GM18907 (cell line): Measurements from ENCODE around the gene DHRS13.
"Not testable (repeated sequence)": the region's sequence is repeated elsewhere in the genome, so short reads cannot be mapped to it uniquely, and the experiment has no call there.

ENCODE experiments used
- ATAC-seq: cut with Tn5 transposase; IDR thresholded peaks from one replicate; pipeline ENCODE4 v1.9.1; 2021; ENCODE audit warnings: mild to moderate bottlenecking, moderate library complexity; ENCODE audit not compliant: unreplicated experiment

The DHRS13 gene

DNA sequence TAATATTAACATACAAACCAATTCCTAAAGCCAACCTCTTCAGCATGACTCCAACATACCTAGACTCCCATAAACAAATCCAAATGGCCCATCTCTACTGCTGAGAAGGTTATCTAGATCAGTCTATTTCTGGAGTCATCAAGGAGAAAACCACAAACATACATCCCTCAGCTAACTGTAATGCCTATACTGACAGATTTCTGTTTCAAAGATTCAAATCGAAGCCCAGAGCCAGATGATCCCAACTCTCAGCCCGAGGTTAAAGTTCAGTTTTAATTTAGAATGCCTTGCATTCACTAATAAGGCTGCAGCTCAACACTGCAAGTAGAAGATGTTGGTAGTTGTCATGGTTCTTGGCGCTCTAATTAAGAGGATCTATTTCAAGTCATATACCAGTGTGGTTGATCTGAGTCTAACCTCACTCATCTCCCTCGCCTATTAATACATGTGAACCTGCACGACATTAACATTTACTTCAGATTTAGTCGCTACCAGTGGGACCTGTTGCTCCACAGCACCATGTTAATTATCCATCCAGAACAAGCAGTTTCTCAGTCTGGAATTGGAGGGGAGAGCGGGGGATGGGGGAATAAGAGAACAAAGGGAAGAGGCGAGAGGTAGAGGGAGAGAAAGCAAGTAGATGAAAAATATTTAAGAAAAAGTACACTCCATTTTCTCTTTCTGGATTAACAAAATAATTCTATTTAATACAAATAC lies 33.0 kb upstream of the DHRS13 start:
- ATAC-seq = no peak

DNA sequence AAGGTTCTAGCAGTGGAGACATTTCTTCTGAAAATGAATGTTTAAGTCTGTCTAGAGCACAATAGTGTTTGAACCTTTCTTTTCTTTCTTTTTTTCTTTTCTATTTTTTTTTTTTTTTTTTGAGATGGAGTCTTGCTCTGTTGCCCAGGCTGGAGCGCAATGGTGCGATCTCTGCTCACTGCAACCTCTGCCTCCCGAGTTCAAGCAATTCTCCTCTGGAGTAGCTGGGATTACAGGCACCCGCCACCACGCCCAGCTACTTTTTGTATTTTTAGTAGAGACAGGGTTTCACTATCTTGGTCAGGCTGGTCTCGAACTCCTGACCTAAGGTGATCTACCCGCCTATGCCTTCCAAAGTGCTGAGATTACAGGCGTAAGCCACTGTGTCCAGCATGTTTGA lies 31.6 kb upstream of the DHRS13 start:
- not testable (repeated sequence) for ATAC-seq

DNA sequence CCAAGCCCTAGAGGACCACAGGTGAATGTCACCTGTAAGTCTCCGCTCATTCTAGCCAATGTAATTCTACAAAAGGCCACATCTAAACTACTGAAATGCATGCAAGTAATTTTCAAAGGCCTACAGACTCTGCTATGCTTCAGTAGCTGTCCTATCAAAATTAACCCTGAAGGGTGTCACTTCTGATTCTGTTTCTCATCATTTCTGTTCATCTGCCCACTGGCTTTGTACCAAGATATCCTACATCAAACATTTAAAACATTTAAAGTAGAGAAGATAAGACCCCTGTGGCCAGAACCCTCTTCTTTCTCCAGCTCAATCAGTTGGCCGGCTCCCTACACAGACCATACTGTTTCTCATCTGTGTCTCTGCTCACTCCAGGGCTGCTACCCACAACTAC lies 26.9 kb upstream of the DHRS13 start:
- ATAC-seq = no peak

GRCh38 chr17:28928061-28928460 lies 25.2 kb upstream of the DHRS13 start:
- no peak for ATAC-seq

- ATAC-seq = no peak
Observed at GRCh38 chr17:28926786-28927185, 23.9 kb upstream of the DHRS13 start.

GRCh38 chr17:28926366-28926765 lies 23.5 kb upstream of the DHRS13 start:
- ATAC-seq = no peak

- no peak for ATAC-seq
Observed at GRCh38 chr17:28925912-28926365, 23.1 kb upstream of the DHRS13 start.

GRCh38 chr17:28920201-28920600 lies 17.3 kb upstream of the DHRS13 start:
- ATAC-seq = no peak

- ATAC-seq = no peak
Observed at GRCh38 chr17:28918295-28918694, 15.4 kb upstream of the DHRS13 start.

DNA sequence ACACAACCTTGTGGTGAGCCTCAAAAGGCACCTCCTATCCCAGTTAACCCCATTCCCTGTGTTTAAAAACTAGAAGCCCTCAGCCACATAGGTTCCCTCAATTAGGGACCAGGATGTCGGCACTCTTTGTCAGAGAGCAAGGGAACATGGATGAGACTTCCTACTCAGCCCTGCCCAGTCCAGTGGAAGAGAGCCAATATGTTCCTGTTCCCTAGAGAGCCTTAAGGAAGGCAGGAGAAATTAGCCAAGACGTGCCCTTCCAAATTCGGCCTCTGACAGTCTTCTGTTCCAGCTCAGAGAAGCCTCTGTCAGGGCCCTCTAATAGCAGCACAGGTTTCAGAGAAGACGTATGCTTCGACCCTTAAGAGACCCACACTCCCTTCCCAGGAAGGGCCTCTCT lies 14.6 kb upstream of the DHRS13 start:
- no peak for ATAC-seq

DNA sequence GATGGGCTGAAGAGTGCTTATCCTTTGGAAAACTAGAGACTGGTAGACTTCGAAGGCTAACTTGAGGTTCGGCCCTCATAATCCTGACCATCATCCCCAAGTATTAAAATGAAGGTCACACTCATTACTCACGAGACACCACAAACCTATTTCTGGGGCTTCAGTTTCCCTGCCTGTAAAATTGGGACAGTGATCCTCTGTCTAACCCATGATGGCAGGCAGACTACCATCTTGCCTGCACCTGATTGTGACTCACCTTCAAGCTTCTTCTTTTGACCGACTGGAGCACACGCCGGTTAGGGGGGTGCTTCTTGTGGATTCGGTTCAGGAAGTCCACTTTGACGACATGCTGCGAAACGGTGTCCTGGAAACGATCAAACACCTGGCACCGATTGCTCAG lies 14.2 kb upstream of the DHRS13 start:
- no peak for ATAC-seq

DNA sequence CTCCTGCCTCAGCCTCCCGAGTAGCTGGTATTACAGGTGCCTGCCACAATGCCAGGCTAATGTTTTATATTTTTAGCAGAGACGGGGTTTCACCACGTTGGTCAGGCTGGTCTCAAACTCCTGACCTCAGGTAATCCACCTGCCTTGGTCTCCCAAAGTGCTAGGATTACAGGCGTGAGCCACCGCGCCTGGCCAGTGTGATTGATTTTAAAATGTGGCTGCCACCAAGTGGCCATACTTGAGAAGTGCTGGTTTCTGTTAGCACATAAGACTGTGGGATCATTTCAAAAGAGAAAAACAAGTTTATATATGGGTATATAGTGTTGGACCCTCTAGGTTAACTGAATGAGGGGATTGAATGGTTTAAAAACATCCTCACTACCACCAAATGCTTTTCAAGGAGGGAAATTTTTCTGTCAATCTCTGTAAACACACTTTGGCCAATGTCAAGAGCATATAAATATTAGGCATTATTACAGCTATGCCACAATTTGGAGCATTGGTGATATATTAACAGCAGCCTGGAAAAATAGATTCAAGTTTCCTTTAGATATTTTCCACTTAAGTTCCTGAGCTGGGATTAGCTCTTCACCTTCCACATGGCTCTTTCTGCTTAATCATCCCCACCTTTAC lies 13.5 kb upstream of the DHRS13 start:
- no peak for ATAC-seq

DNA sequence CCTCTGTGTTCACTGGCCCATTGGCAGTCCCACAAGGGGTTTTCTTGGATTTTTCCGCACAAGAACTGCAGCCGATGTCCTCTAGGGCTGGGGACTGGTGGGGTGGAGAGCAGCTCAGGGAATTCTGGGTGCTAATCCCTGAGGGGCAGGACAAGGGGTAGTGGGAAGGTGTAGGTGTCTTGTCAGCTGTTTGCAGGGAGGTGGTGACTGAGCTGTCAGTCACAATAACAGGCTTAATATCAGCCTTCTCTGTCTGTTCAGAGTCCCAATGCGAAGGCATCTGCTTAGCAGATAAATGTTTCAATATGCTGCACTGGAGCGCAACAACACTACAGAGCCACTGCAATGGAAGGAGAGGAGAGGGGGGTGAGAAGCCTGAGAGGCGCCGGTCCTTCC lies 10.1 kb upstream of the DHRS13 start:
- ATAC-seq = no peak

- ATAC-seq = no peak
Observed at GRCh38 chr17:28912281-28912937, 9.5 kb upstream of the DHRS13 start.

DNA sequence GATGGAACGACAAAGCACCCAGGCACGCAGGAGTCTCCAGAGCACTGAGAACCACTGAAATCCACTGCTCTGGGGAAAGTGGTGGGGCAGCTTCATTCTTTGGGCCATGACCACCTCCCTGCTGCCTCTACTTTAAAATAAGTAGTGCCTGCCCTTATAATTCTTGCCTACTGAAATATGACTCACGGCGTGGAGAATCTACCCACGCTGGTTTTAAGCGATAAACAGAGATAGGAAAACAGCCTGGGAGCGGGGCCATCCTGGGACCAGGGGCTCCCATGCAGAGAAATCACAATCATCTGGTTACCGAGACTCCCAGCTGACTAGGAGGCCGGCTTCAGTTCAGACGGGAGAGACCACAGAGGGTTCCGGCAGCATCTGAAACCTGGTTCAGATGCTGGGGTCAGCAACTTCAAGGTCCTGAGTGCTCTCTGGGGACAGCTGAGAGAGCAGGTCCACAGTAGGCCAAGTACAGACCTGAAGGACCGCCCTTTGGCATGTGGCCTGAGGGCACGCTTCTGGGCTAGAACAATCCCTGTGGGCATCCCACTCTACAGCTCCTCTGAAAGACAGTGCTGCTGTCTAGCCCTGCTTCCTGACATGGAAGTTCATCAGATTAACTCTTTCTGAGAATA lies 8.6 kb upstream of the DHRS13 start:
- ATAC-seq = no peak

DNA sequence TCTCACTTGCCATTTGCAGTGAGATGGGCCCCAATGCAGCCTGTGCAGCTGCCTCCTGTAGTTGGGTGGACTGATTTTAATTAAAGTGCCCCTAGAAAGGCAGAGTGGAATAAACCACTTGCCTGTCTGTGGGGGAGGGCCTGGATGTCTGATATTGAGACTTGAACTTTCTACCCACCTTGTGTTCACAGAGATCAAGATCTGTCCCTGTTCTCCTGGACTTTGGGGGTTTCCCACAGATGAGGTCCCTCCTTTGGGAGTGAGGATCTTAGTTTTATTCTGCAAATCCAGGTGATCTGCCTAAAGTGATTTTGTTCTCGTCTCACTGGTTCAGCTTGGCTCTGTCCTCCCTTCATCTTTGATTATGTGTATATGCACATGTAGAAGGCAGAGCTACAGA lies 7.7 kb upstream of the DHRS13 start:
- ATAC-seq = no peak

- no peak for ATAC-seq
Observed at GRCh38 chr17:28908640-28909167, 5.8 kb upstream of the DHRS13 start.

- no peak for ATAC-seq
Observed at GRCh38 chr17:28907709-28908475, 5.0 kb upstream of the DHRS13 start.

DNA sequence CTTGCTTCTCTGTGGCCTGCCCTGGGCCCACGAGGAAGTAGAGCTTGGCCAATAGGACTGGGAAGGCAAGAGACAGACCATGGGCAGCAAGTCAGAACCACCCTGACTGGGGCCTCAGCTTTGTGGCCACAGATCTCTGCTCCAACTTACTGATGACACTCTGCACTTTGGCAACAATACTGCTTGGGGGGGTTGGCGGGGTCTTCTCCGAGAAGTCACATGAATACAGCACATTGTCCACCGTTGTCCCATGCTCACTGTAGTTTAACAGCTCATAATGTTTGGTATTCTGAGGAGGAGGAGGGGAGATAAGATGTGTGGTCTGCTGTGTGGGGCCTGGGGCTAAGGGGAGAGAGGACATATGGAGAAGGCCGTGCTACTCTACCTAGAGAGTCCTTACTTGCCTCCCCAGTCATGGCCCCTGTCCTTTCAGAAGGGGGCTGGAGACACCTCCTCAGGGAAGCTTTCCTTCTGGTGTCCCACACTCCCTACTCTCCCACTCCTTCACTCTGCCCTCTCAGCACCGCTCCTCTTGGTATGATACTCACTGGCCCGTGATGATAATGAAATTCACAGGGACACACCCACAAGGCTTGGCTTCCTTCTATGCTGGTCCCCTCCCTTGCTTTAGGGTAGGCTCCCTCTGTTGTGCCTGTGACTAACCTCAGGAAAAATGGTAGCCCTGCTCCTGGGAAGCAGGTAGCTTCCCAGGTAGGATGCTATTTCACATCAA lies 4.0 kb upstream of the DHRS13 start:
- no peak for ATAC-seq

- no peak for ATAC-seq
Observed at GRCh38 chr17:28906276-28906675, 3.4 kb upstream of the DHRS13 start.
